ENCODE results near the gene BRPF1. TPM values are rescaled to one million over a fixed set of nuclear protein-coding genes. Genes with fewer than 3 reads are reported as not detected.
A peak's percentile ranks its signal among the peaks of the same experiment; 100 is the strongest.

BRPF1 gene
- polyA plus RNA-seq, 1 donor from 2014 or later: 14.9 TPM

DNA sequence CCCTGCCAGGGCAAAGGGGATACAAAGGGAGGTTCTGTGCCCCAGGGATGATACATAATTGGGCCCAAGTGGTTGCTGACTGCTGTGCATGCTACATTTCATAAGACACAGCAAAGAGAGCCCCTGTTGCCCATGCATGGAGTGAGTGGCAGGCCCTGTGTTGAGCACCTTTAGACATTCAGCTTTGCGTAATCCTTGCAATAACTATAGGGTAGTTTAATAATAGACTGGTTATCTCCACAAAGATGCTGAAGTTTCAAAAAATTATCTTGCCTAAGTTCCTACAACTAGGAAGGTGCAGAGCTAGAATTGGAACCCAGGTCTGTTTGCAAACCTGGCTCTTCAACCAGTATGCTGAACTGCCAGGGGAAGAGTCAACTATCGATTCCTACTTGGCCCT lies 16.5 kb downstream of the BRPF1 start:
- H4K20me1 ChIP-seq (ENCODE audit: insufficient read depth): no peaks in the 10 kb centered on the region
- H3K4me2 ChIP-seq (ENCODE audit: low read length): no peak overlapping the region
- H3K27me3 ChIP-seq (ENCODE audit: insufficient read depth, low read depth, low read length): no peaks in the 10 kb centered on the region
- no peak overlapping the region for H3K27ac ChIP-seq (ENCODE audit: low read length)
- no peaks in the 10 kb centered on the region for H3K9me2 ChIP-seq (ENCODE audit: insufficient read depth, low read length)
- peaks cover 4% of the 10 kb centered on the region for H3F3A ChIP-seq (ENCODE audit: insufficient read depth, low read length, poor library complexity, severe bottlenecking)
- H3K4me3 ChIP-seq (ENCODE audit: low read length): no peak overlapping the region
- peaks cover 4% of the 10 kb centered on the region for H3K36me3 ChIP-seq (ENCODE audit: insufficient read depth, low read length)
- H3K9ac ChIP-seq (ENCODE audit: low read length): no peak overlapping the region
- no peaks in the 10 kb centered on the region for H3K9me3 ChIP-seq (ENCODE audit: low read length)
- peaks cover 18% of the 10 kb centered on the region for H3K79me2 ChIP-seq (replicated peaks; ENCODE audit: insufficient read depth, low read length)
- TF ChIP-seq EZH2 (IDR thresholded peaks at IDR 0.05; ENCODE audit: borderline replicate concordance, insufficient read depth, low read length, poor library complexity, severe bottlenecking): no peak
- TF ChIP-seq TAF1 (IDR thresholded peaks at IDR 0.05; ENCODE audit: low read depth): no peak
- no peak for TF ChIP-seq SMC3 (conservative IDR thresholded peaks at IDR 0.05; ENCODE audit: poor library complexity)
- TF ChIP-seq RAD21 (conservative IDR thresholded peaks at IDR 0.05): no peak
- no peak for TF ChIP-seq EP300 (conservative IDR thresholded peaks at IDR 0.05; ENCODE audit: poor library complexity, severe bottlenecking)
- no peak for TF ChIP-seq POLR2AphosphoS5 (IDR thresholded peaks at IDR 0.05)
- TF ChIP-seq MXI1 (conservative IDR thresholded peaks at IDR 0.05; ENCODE audit: poor library complexity, severe bottlenecking): no peak
- TF ChIP-seq REST (IDR thresholded peaks at IDR 0.05; ENCODE audit: borderline replicate concordance): no peak
- TF ChIP-seq, protein P1, sequence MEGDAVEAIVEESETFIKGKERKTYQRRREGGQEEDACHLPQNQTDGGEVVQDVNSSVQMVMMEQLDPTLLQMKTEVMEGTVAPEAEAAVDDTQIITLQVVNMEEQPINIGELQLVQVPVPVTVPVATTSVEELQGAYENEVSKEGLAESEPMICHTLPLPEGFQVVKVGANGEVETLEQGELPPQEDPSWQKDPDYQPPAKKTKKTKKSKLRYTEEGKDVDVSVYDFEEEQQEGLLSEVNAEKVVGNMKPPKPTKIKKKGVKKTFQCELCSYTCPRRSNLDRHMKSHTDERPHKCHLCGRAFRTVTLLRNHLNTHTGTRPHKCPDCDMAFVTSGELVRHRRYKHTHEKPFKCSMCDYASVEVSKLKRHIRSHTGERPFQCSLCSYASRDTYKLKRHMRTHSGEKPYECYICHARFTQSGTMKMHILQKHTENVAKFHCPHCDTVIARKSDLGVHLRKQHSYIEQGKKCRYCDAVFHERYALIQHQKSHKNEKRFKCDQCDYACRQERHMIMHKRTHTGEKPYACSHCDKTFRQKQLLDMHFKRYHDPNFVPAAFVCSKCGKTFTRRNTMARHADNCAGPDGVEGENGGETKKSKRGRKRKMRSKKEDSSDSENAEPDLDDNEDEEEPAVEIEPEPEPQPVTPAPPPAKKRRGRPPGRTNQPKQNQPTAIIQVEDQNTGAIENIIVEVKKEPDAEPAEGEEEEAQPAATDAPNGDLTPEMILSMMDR (IDR thresholded peaks at IDR 0.05; ENCODE audit: poor library complexity, severe bottlenecking): no peak
- no peak overlapping the region for H2AFZ ChIP-seq (ENCODE audit: low read depth, low read length)

DNA sequence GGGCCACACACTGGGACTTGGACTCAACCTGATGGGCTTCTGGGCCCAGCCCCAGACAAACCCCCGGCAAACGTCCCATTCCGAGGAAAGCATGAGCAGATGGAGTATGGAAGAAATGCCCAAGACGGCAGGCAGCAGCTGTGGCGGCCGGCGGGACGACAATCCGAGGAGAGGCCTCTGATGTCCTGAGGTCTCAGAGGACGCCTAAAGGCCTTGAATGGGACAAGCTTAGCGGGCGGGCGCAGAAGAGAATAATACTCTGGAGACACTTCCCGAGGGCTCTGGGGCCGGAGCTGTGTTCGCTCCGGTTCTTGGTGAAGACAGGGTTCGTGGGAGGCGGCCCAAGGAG lies 17.7 kb downstream of the BRPF1 start:
- peak overlapping the region; percentile 85 for H2AFZ ChIP-seq (ENCODE audit: low read depth, low read length)
- peak overlapping the region; percentile 80 for H3K9ac ChIP-seq (ENCODE audit: low read length)
- H4K20me1 ChIP-seq (ENCODE audit: insufficient read depth): no peaks in the 10 kb centered on the region
- peak overlapping the region; percentile 99 for H3K4me2 ChIP-seq (ENCODE audit: low read length)
- peaks cover 4% of the 10 kb centered on the region for H3K36me3 ChIP-seq (ENCODE audit: insufficient read depth, low read length)
- H3K9me3 ChIP-seq (ENCODE audit: low read length): no peaks in the 10 kb centered on the region
- peaks cover 4% of the 10 kb centered on the region for H3F3A ChIP-seq (ENCODE audit: insufficient read depth, low read length, poor library complexity, severe bottlenecking)
- H3K27ac ChIP-seq (ENCODE audit: low read length): peak overlapping the region; percentile 85
- no peaks in the 10 kb centered on the region for H3K27me3 ChIP-seq (ENCODE audit: insufficient read depth, low read depth, low read length)
- TF ChIP-seq SMC3 (conservative IDR thresholded peaks at IDR 0.05; ENCODE audit: poor library complexity): no peak
- TF ChIP-seq REST (IDR thresholded peaks at IDR 0.05; ENCODE audit: borderline replicate concordance): no peak
- TF ChIP-seq MXI1 (conservative IDR thresholded peaks at IDR 0.05; ENCODE audit: poor library complexity, severe bottlenecking): no peak
- no peak for TF ChIP-seq EP300 (conservative IDR thresholded peaks at IDR 0.05; ENCODE audit: poor library complexity, severe bottlenecking)
- TF ChIP-seq POLR2AphosphoS5 (IDR thresholded peaks at IDR 0.05): no peak
- no peak for TF ChIP-seq RAD21 (conservative IDR thresholded peaks at IDR 0.05)
- TF ChIP-seq, protein P1 (IDR thresholded peaks at IDR 0.05; ENCODE audit: poor library complexity, severe bottlenecking): no peak
- no peak for TF ChIP-seq EZH2 (IDR thresholded peaks at IDR 0.05; ENCODE audit: borderline replicate concordance, insufficient read depth, low read length, poor library complexity, severe bottlenecking)
- no peak for TF ChIP-seq TAF1 (IDR thresholded peaks at IDR 0.05; ENCODE audit: low read depth)
- peaks cover 18% of the 10 kb centered on the region for H3K79me2 ChIP-seq (replicated peaks; ENCODE audit: insufficient read depth, low read length)
- H3K4me3 ChIP-seq (ENCODE audit: low read length): peak overlapping the region; percentile 89
- no peaks in the 10 kb centered on the region for H3K9me2 ChIP-seq (ENCODE audit: insufficient read depth, low read length)
